Measurements from ENCODE around the gene RIMKLB.
"Not testable (repeated sequence)": the region's sequence is repeated elsewhere in the genome, so short reads cannot be mapped to it uniquely, and the experiment has no call there.

RIMKLB gene

GRCh38 chr12:8780389-8780788 lies 82.6 kb downstream of the RIMKLB start:
- DNase-seq = no peak

GRCh38 chr12:8781381-8782127 lies 83.8 kb downstream of the RIMKLB start:
- no peak for DNase-seq

GRCh38 chr12:8784290-8784888 lies 86.6 kb downstream of the RIMKLB start:
- DNase-seq = no peak

GRCh38 chr12:8785499-8785898 lies 87.7 kb downstream of the RIMKLB start:
- no peak for DNase-seq

- DNase-seq = not testable (repeated sequence)
Observed at GRCh38 chr12:8787206-8787605, 89.4 kb downstream of the RIMKLB start.

GRCh38 chr12:8788706-8789105 lies 90.9 kb downstream of the RIMKLB start:
- not testable (repeated sequence) for DNase-seq

GRCh38 chr12:8789341-8790013 lies 91.7 kb downstream of the RIMKLB start:
- DNase-seq = not testable (repeated sequence)

GRCh38 chr12:8793226-8793625 lies 95.4 kb downstream of the RIMKLB start:
- not testable (repeated sequence) for DNase-seq

- not testable (repeated sequence) for DNase-seq
Observed at GRCh38 chr12:8794611-8795010, 96.8 kb downstream of the RIMKLB start.

GRCh38 chr12:8796831-8797626 lies 99.2 kb downstream of the RIMKLB start:
- no peak for DNase-seq

- DNase-seq = not testable (repeated sequence)
Observed at GRCh38 chr12:8801213-8801612, 103.4 kb downstream of the RIMKLB start.

- DNase-seq = not testable (repeated sequence)
Observed at GRCh38 chr12:8804833-8805232, 107.0 kb downstream of the RIMKLB start.

GRCh38 chr12:8805487-8805886 lies 107.7 kb downstream of the RIMKLB start:
- DNase-seq = not testable (repeated sequence)

GRCh38 chr12:8807084-8807483 lies 109.3 kb downstream of the RIMKLB start:
- DNase-seq = not testable (repeated sequence)

GRCh38 chr12:8810112-8810511 lies 112.3 kb downstream of the RIMKLB start:
- DNase-seq = not testable (repeated sequence)

GRCh38 chr12:8813572-8814357 lies 116.0 kb downstream of the RIMKLB start:
- DNase-seq = no peak

GRCh38 chr12:8816448-8817050 lies 118.8 kb downstream of the RIMKLB start:
- DNase-seq = no peak

GRCh38 chr12:8817856-8818255 lies 120.1 kb downstream of the RIMKLB start:
- DNase-seq = no peak

GRCh38 chr12:8818526-8818925 lies 120.7 kb downstream of the RIMKLB start:
- DNase-seq = no peak

GRCh38 chr12:8819666-8819980 lies 121.8 kb downstream of the RIMKLB start:
- no peak for DNase-seq

GRCh38 chr12:8820676-8821407 lies 123.1 kb downstream of the RIMKLB start:
- DNase-seq = not testable (repeated sequence)
